GM19455 (cell line): Measurements from ENCODE around the gene P2RY8.
"Not testable (repeated sequence)": the region's sequence is repeated elsewhere in the genome, so short reads cannot be mapped to it uniquely, and the experiment has no call there.

ENCODE experiments used
- ATAC-seq: cut with Tn5 transposase; IDR thresholded peaks from one replicate; pipeline ENCODE4 v1.9.1; 2021; ENCODE audit not compliant: unreplicated experiment

Gene P2RY8

GRCh38 chrX:1545776-1546408 is 8.9 kb upstream of the P2RY8 start:
- no peak for ATAC-seq

DNA sequence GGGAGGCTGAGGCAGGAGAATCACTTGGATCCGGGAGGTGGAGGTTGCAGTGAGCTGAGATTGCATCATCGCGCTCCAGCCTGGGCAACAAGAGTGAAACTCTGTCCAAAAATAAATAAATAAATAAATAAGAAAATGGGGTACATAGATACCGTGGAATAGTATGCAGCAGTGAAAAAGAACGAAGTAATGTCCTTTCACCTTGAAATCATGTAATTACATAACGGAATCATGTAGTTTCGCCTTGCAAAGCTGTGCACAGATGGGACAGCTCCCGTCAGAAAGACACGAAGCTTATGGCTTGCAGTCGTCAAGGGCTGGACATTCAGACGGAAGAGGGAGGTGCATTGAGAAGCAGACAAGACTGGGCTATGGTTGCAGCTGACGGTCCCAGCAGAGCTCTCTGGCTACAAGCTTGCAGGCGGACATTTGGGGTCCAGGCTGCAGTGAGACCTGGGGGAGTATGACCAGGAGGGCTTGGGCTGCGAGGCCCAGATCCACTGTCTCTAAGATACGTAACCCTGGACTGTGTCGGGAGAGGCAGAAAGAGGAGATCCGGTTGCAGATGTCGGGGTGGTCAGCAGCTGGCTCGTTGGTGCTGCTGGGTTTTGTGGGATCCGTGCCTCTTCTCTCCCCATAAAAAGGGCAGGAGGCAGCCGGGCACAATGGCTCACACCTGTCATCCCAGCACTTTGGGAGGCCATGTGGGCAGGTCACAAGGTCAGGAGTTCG is 6.2 kb upstream of the P2RY8 start:
- no peak for ATAC-seq

GRCh38 chrX:1539146-1539545 is 2.2 kb upstream of the P2RY8 start:
- not testable (repeated sequence) for ATAC-seq

- ATAC-seq: not testable (repeated sequence)
Measured at GRCh38 chrX:1537716-1538090, 718 bp upstream of the P2RY8 start.

DNA sequence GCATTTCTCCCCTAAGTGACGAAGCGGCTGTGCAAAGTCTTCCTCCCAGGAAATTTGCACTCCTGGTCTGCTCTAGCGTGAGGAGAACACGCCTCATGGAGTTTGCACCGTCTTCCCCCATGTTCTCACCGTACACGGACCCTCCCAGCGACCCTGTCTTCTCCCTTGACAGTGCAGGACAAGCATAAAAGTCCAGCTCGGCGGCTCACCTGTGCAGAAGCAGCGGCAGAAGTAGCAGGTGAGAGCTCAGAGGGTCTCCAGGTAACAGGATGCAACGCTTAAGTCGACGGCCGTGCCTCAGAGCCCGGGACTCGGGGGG is 314 bp downstream of the P2RY8 start:
- ATAC-seq: peak; percentile 11

GRCh38 chrX:1535241-1536041 is 1.5 kb downstream of the P2RY8 start:
- ATAC-seq: no peak

DNA sequence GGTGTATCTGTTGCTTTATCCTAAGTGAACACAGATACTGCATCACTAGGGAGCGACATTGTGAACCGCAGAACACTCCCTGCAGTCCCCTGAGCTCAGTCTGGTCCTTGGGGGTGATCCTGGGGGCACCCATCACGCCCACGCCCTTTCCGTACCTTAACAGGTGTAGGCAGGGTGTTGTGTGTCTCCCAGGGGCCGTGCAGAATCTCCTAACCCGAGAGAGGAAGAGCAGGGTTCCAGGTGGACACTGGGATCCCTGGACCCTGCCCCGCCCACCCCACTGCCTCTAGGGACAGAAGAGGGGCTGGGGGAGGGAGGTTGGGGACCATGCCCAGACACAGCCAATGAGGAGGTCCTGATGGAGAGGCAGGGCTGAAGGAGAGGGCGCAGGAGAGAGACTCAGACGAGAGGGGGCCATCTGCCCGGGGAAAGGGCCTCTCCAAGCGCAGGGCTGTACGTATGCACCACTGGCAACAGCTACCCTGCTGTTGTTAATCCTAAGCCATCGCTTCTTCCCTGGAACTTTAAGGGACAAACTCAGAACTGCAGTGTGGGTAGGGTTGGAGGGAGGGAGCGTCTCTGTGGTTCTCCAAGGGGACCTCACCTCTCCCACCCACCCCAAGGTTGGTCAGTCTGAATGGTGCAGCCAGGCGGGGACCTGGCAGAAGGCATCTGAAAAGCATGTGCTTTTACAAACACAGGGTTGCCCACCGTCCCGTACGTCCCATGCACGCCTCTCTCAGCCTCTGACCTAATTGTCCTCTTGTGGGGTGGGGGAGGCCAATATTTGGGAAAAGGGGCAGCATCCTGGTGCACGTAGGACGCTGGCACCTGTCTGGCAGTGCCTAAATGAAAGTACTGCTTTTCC is 2.5 kb downstream of the P2RY8 start:
- peak; percentile 26 for ATAC-seq

DNA sequence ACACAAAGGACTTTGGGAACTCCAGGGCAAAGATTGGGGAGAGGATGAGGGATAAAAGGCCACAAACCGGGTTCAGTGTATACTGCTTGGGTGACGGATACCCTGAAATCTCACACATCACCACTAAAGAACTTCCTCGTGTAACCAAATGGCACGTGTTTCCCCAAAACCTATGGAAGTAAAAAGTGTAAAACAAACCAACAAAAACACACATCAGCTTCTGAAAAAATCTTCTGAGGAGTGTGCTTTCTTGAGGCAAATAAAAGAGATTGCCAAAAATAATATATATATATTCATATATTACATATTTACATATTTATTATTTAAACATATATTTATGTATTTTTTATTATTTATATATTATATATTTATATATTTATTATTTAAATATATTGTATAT is 3.9 kb downstream of the P2RY8 start:
- no peak for ATAC-seq

- ATAC-seq: no peak
Measured at GRCh38 chrX:1531096-1531890, 5.7 kb downstream of the P2RY8 start.

DNA sequence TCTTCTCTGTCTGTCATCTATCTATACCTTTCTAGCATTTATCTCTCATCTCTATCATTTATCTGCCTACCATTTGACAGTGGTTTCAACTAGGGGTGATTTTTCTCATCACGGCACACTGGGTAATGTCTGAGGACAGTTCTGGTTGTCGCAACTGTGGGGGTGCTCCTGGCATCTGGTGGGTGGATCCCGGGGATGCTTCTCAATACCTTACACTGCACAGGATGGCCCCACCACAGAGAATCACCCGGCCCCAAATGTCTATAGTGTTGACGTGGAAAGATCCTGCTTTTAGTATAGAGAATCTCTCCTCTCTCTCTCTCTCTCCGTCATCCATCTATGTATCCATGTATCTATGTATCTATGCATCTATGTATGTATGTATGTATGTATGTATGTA is 7.2 kb downstream of the P2RY8 start:
- ATAC-seq: no peak

- no peak for ATAC-seq
Measured at GRCh38 chrX:1529328-1529727, 7.7 kb downstream of the P2RY8 start.

- ATAC-seq: no peak
Measured at GRCh38 chrX:1528884-1529203, 8.1 kb downstream of the P2RY8 start.

DNA sequence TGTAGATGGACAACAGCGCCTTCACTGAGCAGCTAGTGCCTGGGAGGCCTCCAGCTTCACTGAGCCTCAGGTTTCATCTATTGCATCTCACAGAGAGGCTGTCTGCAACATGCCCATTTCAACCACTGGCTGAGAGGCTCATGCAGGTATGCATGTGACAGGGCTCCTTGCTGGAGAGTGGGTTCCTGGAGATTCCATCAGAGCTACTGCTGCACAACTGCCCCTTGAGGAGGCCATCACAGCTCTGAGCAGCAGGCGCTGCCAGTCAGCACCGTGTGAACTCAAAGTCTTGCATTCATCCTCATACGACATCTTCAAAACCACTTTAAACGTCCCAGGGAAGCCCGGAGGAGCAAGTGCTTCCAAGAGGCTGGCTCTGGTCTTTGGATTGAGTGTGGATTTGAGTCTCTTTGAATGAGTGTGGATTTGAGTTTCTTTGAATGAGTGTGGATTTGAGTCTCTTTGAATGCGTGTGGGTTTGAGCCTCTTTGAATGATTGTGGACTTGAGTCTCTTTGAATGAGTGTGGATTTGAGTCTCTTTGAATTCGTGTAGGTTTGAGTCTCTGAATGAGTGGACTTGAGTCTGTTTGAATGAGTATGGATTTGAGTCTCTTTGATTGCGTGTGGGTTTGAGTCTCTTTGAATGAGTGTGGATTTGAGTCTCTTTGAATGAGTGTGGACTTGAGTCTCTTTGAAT is 8.7 kb downstream of the P2RY8 start:
- no peak for ATAC-seq

GRCh38 chrX:1527457-1527856 is 9.5 kb downstream of the P2RY8 start:
- ATAC-seq: no peak

- ATAC-seq: no peak
Measured at GRCh38 chrX:1526565-1526964, 10.4 kb downstream of the P2RY8 start.

DNA sequence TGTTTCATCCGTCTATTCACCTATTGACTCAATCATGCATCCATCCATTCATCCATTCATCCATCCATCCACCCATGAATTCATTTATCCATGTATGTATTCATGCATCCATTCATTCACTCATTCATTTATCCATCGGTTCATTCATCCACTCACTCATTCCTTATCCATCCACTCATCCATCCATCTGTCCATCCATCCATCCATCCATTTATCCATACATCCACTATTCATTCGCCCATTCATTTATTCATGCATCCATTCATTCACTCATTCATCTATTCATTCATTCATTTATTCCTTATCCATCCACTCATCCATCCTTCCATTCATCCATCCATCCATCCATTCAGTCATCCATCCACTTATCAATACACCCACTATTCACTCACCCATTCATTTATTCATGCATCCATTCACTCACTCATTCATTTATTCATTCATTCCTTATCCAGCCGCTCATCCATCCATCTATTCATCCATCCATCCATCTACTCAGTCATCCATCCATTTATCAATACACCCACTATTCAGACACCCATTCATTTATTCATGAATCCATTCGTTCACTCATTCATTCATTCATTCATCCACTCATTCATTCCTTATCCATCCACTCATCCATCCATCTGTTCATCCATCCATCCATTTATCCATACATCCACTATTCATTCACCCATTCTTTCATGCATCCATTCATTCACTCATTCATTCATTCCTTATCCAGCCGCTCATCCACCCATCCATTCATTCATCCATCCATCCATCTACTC is 11.2 kb downstream of the P2RY8 start:
- no peak for ATAC-seq

DNA sequence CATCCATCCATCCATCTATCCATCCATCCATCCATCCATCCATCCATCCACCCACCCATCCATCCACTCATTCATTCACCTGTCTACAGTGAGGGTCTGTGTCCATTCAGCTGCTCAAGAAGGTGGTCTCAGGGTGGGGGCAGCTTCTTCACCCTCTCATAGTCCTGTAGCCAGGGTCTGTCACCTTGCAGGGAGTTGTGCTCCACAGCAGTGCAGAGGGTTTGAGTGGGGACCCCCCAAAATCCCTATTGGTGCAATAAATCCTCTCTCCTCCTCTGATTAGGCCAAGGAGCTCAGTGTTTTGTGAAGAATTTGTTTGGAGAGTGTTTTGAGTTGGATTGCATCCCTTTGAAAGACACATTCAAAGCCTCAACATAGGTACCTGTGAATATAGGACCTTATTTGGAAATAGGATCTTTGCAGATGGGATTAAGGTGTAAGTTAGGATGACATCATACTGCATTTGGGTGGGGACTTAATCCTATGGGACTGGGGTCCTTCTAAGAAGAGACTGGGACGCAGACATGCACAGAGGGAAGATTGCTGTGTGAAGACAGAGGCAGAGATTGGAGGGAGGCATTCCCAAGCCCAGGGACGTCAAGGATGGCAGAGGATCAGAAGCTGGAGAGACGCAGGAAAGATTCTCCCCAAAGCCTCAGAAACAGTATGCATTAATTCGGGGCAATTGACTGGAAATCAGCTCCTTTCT is 12.0 kb downstream of the P2RY8 start:
- ATAC-seq: no peak

- ATAC-seq: not testable (repeated sequence)
Measured at GRCh38 chrX:1522905-1523304, 14.1 kb downstream of the P2RY8 start.
